ENCODE data around the gene LBHD2.
"Not testable (repeated sequence)": the region's sequence is repeated elsewhere in the genome, so short reads cannot be mapped to it uniquely, and the experiment has no call there.

LBHD2 gene

GRCh38 chr14:103104654-103105452, 20.8 kb downstream of the LBHD2 start:
- peak; percentile 75 for DNase-seq (ENCODE audit: low read depth)

- DNase-seq (ENCODE audit: low read depth): no peak
Observed at GRCh38 chr14:103105580-103106150, 21.7 kb downstream of the LBHD2 start.

- no peak for DNase-seq (ENCODE audit: low read depth)
Observed at GRCh38 chr14:103107455-103107854, 23.4 kb downstream of the LBHD2 start.

GRCh38 chr14:103107941-103108748, 24.1 kb downstream of the LBHD2 start:
- no peak for DNase-seq (ENCODE audit: low read depth)

GRCh38 chr14:103108749-103109207, 24.8 kb downstream of the LBHD2 start:
- no peak for DNase-seq (ENCODE audit: low read depth)

GRCh38 chr14:103109535-103110441, 25.8 kb downstream of the LBHD2 start:
- no peak for DNase-seq (ENCODE audit: low read depth)

GRCh38 chr14:103110681-103111231, 26.7 kb downstream of the LBHD2 start:
- DNase-seq (ENCODE audit: low read depth): no peak

GRCh38 chr14:103111232-103111868, 27.3 kb downstream of the LBHD2 start:
- no peak for DNase-seq (ENCODE audit: low read depth)

- DNase-seq (ENCODE audit: low read depth): no peak
Observed at GRCh38 chr14:103112400-103113243, 28.6 kb downstream of the LBHD2 start.

GRCh38 chr14:103113303-103113702, 29.3 kb downstream of the LBHD2 start:
- DNase-seq (ENCODE audit: low read depth): no peak

GRCh38 chr14:103113774-103114173, 29.8 kb downstream of the LBHD2 start:
- DNase-seq (ENCODE audit: low read depth): no peak

GRCh38 chr14:103115086-103115679, 31.2 kb downstream of the LBHD2 start:
- DNase-seq (ENCODE audit: low read depth): not testable (repeated sequence)

GRCh38 chr14:103115845-103116572, 32.0 kb downstream of the LBHD2 start:
- DNase-seq (ENCODE audit: low read depth): no peak

- no peak for DNase-seq (ENCODE audit: low read depth)
Observed at GRCh38 chr14:103116636-103117035, 32.6 kb downstream of the LBHD2 start.

GRCh38 chr14:103117499-103117898, 33.5 kb downstream of the LBHD2 start:
- DNase-seq (ENCODE audit: low read depth): not testable (repeated sequence)

- no peak for DNase-seq (ENCODE audit: low read depth)
Observed at GRCh38 chr14:103118018-103118662, 34.1 kb downstream of the LBHD2 start.

GRCh38 chr14:103118663-103119404, 34.8 kb downstream of the LBHD2 start:
- DNase-seq (ENCODE audit: low read depth): no peak

GRCh38 chr14:103119527-103119926, 35.5 kb downstream of the LBHD2 start:
- not testable (repeated sequence) for DNase-seq (ENCODE audit: low read depth)

All from stimulated activated CD8-positive, alpha-beta memory T cell treated with anti-CD3 and anti-CD28 coated beads, Interleukin-15, amount 100 ng/mL, for 24 hours (primary cell).